ENCODE measurements around the gene DOCK2.

Gene DOCK2

DNA sequence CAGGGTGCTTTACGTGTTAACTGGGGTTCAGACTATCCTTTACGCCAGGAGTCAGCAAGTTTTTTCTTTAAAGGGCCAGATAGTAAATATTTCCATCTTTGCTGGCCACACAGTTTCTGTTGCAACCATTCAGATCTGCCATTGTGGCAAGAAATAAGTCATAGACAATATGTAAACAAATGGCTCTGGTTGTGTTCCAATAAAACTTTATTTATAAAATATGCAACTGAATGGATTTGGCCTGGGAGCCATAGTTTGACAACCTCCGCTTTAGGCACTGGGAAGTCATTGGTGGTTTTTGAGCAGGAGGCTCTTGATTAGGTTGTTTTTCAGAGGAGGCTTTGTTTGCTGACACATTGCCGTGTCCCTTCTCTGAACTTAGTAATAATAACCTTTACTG lies 252.5 kb downstream of the DOCK2 start:
- no peaks in the 10 kb centered on the region for H3K9me3 Mint-ChIP-seq
- no peaks in the 10 kb centered on the region for H3K27me3 Mint-ChIP-seq
- H3K4me1 Mint-ChIP-seq (ENCODE audit: low read depth): peaks cover 22% of the 10 kb centered on the region
- H3K36me3 Mint-ChIP-seq (ENCODE audit: low read depth): peaks cover 49% of the 10 kb centered on the region
- no peak overlapping the region for H3K4me3 Mint-ChIP-seq
- intact Hi-C loops (cut with micrococcal nuclease): no loop called here
- H3K27ac Mint-ChIP-seq: no peak overlapping the region

DNA sequence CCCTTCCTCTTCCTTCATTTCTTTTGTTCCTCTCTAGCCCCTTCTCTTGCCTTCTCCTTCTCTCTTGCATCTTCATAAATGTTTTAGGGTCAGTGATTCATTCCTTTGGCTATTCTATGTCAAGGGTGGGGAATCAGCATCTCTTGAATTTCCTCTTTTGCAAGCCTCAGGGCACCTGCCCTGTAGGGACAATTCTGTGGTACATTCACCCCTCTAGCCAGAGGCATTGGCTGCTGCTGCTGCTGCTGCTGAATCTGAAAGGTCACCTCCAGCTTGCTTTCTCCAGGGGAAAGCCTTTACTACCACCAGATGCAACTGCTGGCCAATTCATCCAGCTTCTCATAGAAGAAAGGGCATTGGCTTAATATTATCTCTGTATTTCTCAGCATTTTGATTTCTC lies 255.9 kb downstream of the DOCK2 start:
- no peak overlapping the region for H3K27ac Mint-ChIP-seq
- H3K9me3 Mint-ChIP-seq: no peaks in the 10 kb centered on the region
- intact Hi-C loops (cut with micrococcal nuclease): no loop called here
- H3K36me3 Mint-ChIP-seq (ENCODE audit: low read depth): peaks cover 57% of the 10 kb centered on the region
- peaks cover 24% of the 10 kb centered on the region for H3K4me1 Mint-ChIP-seq (ENCODE audit: low read depth)
- H3K27me3 Mint-ChIP-seq: no peaks in the 10 kb centered on the region
- no peak overlapping the region for H3K4me3 Mint-ChIP-seq

DNA sequence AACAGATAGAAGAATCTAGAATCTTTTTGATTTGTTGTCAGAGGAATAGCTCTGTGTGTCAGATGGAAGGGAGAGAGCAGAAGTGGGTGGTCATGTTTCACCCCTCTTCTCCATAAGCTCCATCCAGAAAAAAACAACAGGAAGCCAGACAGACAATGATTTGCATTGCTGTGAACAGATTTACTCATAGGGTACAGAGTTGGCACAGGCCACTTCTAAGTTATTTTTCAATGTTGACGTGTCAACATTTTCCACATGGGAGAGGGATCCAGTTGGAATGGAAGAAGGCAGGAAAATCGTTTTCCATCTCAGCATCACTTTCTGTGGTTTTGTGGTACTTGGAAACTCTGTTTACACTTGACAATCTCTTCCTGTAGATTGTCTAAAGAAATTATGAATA lies 256.5 kb downstream of the DOCK2 start:
- peaks cover 62% of the 10 kb centered on the region for H3K36me3 Mint-ChIP-seq (ENCODE audit: low read depth)
- H3K27me3 Mint-ChIP-seq: no peaks in the 10 kb centered on the region
- intact Hi-C loops (cut with micrococcal nuclease): no loop called here
- no peak overlapping the region for H3K27ac Mint-ChIP-seq
- H3K9me3 Mint-ChIP-seq: no peaks in the 10 kb centered on the region
- no peak overlapping the region for H3K4me3 Mint-ChIP-seq
- peaks cover 24% of the 10 kb centered on the region for H3K4me1 Mint-ChIP-seq (ENCODE audit: low read depth)

DNA sequence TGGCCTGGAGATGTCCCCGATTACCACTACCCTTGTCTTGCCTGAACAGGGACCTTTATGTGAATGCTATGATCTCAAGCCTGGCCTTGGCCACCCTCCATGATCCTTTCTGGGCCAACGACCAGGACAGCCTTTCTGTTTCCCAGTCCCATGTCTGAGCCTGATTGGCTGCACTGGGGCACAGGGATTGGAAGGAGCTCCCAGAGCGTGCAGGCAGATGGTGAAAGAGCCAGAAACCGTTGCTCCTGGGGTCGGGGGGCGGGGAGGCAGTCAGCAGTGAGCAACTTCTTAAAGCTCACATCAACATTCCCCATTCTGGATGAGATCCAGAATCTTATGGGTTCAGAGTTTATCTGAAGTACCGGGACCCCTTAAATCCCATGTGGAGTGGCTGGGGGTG lies 258.9 kb downstream of the DOCK2 start:
- intact Hi-C loops (cut with micrococcal nuclease): no loop called here
- no peaks in the 10 kb centered on the region for H3K27me3 Mint-ChIP-seq
- no peak overlapping the region for H3K27ac Mint-ChIP-seq
- peaks cover 74% of the 10 kb centered on the region for H3K36me3 Mint-ChIP-seq (ENCODE audit: low read depth)
- no peak overlapping the region for H3K4me3 Mint-ChIP-seq
- no peaks in the 10 kb centered on the region for H3K9me3 Mint-ChIP-seq
- peaks cover 17% of the 10 kb centered on the region for H3K4me1 Mint-ChIP-seq (ENCODE audit: low read depth)

DNA sequence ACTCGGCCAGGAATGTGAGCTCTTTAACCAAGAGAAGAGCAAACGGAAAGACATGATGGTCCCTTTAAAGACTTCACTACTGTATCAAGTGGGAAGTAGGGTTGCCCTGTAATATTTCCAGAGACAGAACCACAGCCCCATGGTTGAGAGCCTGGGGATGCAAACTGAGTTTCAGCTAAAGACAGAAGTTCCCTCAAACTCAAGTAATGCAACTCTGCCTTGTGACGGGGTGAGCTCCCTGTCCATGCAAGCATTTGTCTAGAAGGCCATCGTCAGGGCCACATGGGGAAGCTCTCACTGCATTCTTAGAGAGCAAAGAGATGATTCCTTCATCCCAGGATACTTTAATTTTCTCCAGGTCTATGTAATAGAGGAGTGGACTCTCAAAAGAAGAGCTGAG lies 260.4 kb downstream of the DOCK2 start:
- H3K4me3 Mint-ChIP-seq: no peak overlapping the region
- H3K4me1 Mint-ChIP-seq (ENCODE audit: low read depth): peaks cover 29% of the 10 kb centered on the region
- H3K36me3 Mint-ChIP-seq (ENCODE audit: low read depth): peaks cover 76% of the 10 kb centered on the region
- no peaks in the 10 kb centered on the region for H3K9me3 Mint-ChIP-seq
- no peak overlapping the region for H3K27ac Mint-ChIP-seq
- no peaks in the 10 kb centered on the region for H3K27me3 Mint-ChIP-seq
- intact Hi-C loops (cut with micrococcal nuclease): no loop called here

DNA sequence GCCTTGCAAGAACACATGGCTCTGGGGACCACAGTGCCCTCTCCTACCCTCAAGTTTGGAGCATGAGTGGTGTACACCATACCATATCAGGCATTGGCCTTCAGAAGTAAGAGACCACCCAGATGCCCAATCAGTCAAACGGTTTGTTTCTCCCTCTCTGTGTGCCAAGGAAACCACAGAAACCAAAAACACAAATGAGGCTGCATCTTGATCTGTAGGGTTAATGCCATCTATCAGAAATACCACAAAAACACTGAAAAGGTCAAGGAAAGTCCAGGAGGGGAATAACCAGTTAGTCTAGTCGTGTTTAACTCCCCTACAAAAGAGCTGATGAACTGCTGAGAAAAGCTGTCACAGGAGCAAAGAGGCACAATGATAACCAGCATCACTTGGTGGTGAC lies 264.8 kb downstream of the DOCK2 start:
- Mint-ChIP-seq H3K4me1 (ENCODE audit: low read depth) (peaks cover 30% of the 10 kb centered on the region), H3K36me3 (ENCODE audit: low read depth) (peaks cover 62% of the 10 kb centered on the region), H3K9me3 (no peaks in the 10 kb centered on the region), H3K27me3 (no peaks in the 10 kb centered on the region), H3K27ac (no peak overlapping the region), H3K4me3 (no peak overlapping the region)
- intact Hi-C loops (cut with micrococcal nuclease): no loop called here

DNA sequence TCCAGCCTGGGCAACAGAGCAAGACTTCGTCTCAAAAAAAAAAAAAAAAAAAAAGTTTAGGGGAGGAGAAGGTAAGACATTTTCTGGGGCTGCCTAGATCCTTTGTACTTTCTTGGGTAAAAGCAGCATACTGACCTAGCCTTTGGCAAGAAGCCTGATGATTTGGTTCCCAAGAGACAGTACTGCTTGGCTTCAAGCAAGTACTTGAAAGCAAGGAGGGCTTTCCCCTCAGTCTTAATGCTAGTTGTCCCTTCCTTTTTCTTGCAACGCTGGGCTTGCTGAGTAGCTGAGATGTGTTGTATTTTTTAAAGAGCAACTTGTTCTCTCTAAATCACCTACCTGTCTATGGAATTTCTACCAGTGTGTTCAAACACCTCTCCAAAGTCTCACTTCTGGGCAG lies 267.0 kb downstream of the DOCK2 start:
- Mint-ChIP-seq H3K4me3 (no peak overlapping the region), H3K9me3 (no peaks in the 10 kb centered on the region), H3K27me3 (no peaks in the 10 kb centered on the region), H3K36me3 (ENCODE audit: low read depth) (peaks cover 61% of the 10 kb centered on the region), H3K27ac (no peak overlapping the region), H3K4me1 (ENCODE audit: low read depth) (peaks cover 30% of the 10 kb centered on the region)
- intact Hi-C loops (cut with micrococcal nuclease): no loop called here

DNA sequence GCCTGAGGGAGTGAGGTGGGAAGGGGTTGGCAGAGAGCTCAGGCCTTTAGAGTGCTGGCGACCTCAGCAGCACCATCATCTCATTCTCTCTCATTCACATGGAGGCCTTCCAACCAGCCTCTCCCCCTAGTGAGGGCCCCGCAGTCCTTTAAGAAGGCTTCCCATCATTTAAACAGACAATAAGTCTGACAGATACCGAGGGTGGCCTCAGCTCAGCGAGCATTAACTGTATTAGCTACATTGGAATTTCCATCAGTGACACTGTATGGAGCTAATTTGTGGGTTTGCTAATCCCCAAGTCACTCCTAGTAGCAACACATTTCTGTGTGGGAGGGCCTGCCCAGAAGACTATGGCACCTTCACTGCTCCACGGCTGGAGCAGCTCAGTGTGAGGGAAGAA lies 267.4 kb downstream of the DOCK2 start:
- intact Hi-C loops (cut with micrococcal nuclease): no loop called here
- no peaks in the 10 kb centered on the region for H3K9me3 Mint-ChIP-seq
- no peaks in the 10 kb centered on the region for H3K27me3 Mint-ChIP-seq
- H3K4me3 Mint-ChIP-seq: no peak overlapping the region
- peaks cover 58% of the 10 kb centered on the region for H3K36me3 Mint-ChIP-seq (ENCODE audit: low read depth)
- H3K4me1 Mint-ChIP-seq (ENCODE audit: low read depth): peaks cover 30% of the 10 kb centered on the region
- H3K27ac Mint-ChIP-seq: no peak overlapping the region

DNA sequence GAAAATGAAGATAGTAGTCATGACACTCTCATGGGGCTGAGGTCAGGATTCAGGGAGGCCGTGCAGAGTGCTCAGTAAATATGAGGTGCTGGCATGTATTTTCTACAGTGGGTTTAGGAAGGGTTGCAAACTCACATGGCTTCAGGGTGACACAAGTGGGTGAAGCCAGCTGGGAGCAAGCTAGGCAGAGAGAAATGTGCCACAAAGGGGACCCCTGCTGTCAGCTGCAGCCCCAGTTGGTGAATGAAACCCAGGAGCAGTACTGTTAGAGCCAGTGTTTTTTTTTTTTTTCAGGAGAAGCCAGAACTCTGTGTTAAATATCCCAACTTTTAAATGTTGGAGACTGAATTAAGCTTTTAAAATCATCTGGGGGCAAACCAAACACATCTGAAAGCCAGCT lies 267.9 kb downstream of the DOCK2 start:
- Mint-ChIP-seq H3K4me3 (no peak overlapping the region), H3K27me3 (no peaks in the 10 kb centered on the region), H3K27ac (no peak overlapping the region), H3K9me3 (no peaks in the 10 kb centered on the region), H3K36me3 (ENCODE audit: low read depth) (peaks cover 58% of the 10 kb centered on the region), H3K4me1 (ENCODE audit: low read depth) (peaks cover 30% of the 10 kb centered on the region)
- intact Hi-C loops (cut with micrococcal nuclease): no loop called here

DNA sequence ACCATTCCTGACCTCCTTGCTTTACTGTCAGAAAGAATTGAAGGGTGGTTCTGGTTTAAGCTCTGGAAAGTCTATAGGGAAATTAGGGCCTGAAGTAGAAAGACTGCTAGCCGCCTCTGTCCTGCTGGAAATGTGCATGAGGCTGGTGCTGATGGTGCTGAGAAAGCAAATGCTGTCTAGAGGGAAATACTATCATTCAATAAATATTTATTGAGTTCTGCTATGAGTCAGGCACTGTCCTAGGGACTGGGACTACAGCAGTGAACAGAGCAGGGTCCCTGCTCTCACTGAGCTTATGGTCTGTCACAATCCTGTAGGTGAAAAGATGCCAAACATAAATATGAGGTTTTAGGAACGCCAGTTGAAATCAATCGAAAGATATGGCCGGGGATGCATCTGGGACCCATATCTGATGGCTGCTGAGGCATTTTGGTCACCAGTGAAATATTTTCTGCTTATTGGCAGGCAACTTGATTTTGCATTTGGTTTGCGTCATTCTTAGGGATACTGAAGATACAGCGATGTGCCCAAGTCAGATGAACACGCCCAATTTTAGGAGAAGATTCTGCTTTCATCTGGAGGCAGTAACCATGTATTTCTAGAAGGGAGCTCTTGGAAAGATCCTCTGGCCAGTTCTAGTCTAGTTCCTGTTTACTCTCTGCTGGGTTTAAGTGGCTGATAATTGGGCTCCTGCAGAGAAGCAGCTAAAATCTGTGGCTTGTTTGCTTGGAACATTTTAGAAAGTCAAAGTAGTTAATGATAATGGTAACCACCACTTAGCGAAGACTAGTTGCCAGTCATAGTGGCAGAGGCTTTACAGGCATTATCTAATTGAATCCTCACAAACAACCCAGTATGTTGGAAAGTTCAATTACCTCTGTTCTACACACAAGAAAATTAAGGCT lies 269.9 kb downstream of the DOCK2 start:
- Mint-ChIP-seq H3K36me3 (ENCODE audit: low read depth) (peaks cover 54% of the 10 kb centered on the region), H3K4me3 (no peak overlapping the region), H3K27ac (no peak overlapping the region), H3K27me3 (no peaks in the 10 kb centered on the region), H3K4me1 (ENCODE audit: low read depth) (peaks cover 18% of the 10 kb centered on the region), H3K9me3 (no peaks in the 10 kb centered on the region)
- intact Hi-C loops (cut with micrococcal nuclease): no loop called here

DNA sequence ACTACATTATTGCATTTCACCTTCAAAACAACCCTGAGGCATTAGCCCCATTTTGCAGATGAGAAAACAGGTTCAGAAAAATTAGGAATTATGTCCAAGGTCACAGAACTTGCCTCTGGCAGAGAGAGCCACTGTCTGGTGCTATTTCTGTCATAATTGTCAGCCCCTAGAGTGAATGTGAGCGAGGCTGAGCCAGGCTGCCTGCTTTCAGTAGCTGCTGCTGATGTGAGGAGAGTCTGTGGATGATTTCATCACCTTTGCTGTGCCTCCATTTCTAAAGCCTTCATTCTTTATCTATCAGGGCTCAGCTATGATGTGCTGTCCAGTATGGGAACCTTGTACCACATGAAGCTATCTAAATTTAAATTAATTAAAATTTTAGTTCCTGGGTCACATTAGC lies 271.8 kb downstream of the DOCK2 start:
- Mint-ChIP-seq H3K27me3 (no peaks in the 10 kb centered on the region), H3K36me3 (ENCODE audit: low read depth) (peaks cover 46% of the 10 kb centered on the region), H3K27ac (no peak overlapping the region), H3K4me3 (no peak overlapping the region), H3K4me1 (ENCODE audit: low read depth) (no peaks in the 10 kb centered on the region), H3K9me3 (no peaks in the 10 kb centered on the region)
- intact Hi-C loops (cut with micrococcal nuclease): no loop called here

DNA sequence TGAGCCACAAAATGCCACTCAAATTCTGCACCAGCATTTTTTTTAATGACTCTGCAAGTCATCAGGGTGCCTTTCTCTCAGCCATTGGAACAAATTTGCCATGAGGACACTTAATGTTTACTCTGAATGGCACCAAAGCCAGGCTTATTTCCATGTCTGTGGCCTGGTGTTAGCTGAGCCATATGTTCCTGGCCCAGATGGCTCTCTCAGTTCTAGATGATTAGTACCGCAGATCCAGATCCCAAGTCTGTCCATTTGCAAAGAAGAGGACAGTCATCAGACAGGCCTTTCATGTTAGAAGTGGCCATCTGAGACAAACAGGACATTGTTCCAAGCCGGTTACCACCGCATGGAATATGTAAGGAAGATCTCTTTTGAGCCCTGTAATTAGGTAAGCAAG lies 272.9 kb downstream of the DOCK2 start:
- Mint-ChIP-seq H3K36me3 (ENCODE audit: low read depth) (peaks cover 48% of the 10 kb centered on the region), H3K27ac (no peak overlapping the region), H3K4me3 (no peak overlapping the region), H3K27me3 (no peaks in the 10 kb centered on the region), H3K4me1 (ENCODE audit: low read depth) (no peaks in the 10 kb centered on the region), H3K9me3 (no peaks in the 10 kb centered on the region)
- intact Hi-C loops (cut with micrococcal nuclease): no loop called here

DNA sequence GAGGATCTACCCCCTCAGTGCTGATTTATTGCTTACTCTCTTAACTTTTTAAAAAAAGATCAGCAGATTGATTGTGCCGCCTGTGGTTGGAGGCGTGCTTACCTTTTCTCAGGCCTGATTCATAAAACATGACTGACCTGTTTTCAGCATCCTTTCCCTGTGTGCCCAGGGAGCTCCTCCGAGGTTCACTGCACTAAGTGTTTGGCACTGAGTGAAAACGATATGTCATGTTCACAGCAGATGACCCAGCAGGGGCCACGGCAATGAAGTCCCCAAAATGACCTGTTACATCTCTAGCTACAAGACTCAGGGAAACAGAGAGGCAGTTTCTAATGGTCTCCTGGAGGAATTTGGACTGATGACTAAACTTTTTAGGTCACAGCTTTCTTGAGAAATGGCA lies 273.3 kb downstream of the DOCK2 start:
- Mint-ChIP-seq H3K4me3 (no peak overlapping the region), H3K27ac (no peak overlapping the region), H3K36me3 (ENCODE audit: low read depth) (peaks cover 45% of the 10 kb centered on the region), H3K4me1 (ENCODE audit: low read depth) (no peaks in the 10 kb centered on the region), H3K27me3 (no peaks in the 10 kb centered on the region), H3K9me3 (no peaks in the 10 kb centered on the region)
- intact Hi-C loops (cut with micrococcal nuclease): no loop called here

DNA sequence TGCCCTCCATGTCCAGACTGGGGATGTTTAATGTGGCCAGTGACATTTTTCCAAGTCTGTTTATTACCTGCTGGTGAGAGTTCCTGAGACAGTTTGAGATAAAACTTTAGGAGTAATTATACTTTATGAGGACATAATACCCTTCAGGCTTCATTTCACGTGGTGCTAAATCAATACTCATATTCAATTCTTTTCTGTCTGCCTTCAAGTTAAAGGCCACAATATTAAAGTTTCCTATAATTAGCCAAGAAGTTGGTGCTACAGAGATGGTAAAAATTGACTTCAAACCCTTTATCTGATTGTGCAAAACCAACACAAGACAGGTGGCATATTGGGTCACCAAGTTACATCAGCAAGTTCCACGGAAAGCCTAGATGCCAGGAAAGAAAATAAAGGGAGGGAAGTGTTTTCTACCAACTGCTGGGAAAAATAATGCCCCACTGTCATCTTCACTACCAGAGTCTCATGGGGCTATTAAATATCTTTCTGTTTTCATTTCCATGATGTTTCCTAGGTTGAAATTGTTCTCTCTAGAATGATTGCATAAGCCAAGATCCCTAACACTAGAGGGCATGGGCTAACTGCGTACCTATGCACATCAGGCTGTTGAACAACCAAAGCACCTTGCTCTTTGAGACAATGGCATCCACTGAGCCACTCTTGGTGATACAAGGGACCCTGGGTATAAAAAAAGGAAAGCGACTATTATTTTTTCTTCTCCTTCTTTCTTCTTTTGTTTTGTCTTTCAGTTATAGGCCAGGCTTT lies 274.6 kb downstream of the DOCK2 start:
- Mint-ChIP-seq H3K4me1 (ENCODE audit: low read depth) (no peaks in the 10 kb centered on the region), H3K9me3 (no peaks in the 10 kb centered on the region), H3K27ac (no peak overlapping the region), H3K4me3 (no peak overlapping the region), H3K36me3 (ENCODE audit: low read depth) (peaks cover 50% of the 10 kb centered on the region), H3K27me3 (no peaks in the 10 kb centered on the region)
- intact Hi-C loops (cut with micrococcal nuclease): no loop called here

Measured in dendritic cell treated with granulocyte-macrophage colony-stimulating factor and Interleukin-4, amounts not matched to agents 40 ng/mL and 50 ng/mL, for 4 days (primary cell).